Lung (tissue), 12 donors: ENCODE results near the gene DACT1. TPM values are rescaled to one million over a fixed set of nuclear protein-coding genes. Genes with fewer than 3 reads are reported as not detected.

ENCODE experiments used
- ATAC-seq: fragments of 200-7000 bp; cut with Tn5 transposase; one replicate; pipeline ENCODE4 v1.9.1; 2020; ENCODE audit warnings: moderate number of reproducible peaks; ENCODE audit not compliant: insufficient read depth, low FRiP score
- DNase-seq, 3 donors: peaks; one replicate each; pipeline ENCODE4 v3.0.0-alpha.2; 2013 to 2017
- H3K27ac ChIP-seq, 2 donors: one replicate each; pipeline ENCODE4 v1.5.1; 2013; ENCODE audit warnings: mild to moderate bottlenecking in 2 of 2, moderate library complexity in 2 of 2, control low read depth in 1 of 2, inconsistent platforms in 1 of 2, low read depth in 1 of 2, low read length in 1 of 2
- H3K27me3 ChIP-seq, 3 donors: one replicate each; pipeline ENCODE4 v1.5.1; 2013; ENCODE audit warnings: low read length in 2 of 3; ENCODE audit not compliant: control insufficient read depth in 3 of 3, insufficient read depth in 3 of 3
- H3K36me3 ChIP-seq, 4 donors: one replicate each; pipeline ENCODE4 v1.5.1; 2013; ENCODE audit warnings: low read length in 4 of 4, mild to moderate bottlenecking in 1 of 4, moderate library complexity in 1 of 4; ENCODE audit not compliant: control insufficient read depth in 4 of 4, insufficient read depth in 4 of 4
- H3K4me1 ChIP-seq, 5 donors: one replicate each; pipeline ENCODE4 v1.5.1; 2013; ENCODE audit warnings: low read length in 5 of 5, mild to moderate bottlenecking in 2 of 5, moderate library complexity in 1 of 5; ENCODE audit not compliant: control insufficient read depth in 5 of 5, insufficient read depth in 5 of 5
- H3K4me3 ChIP-seq: one replicate; pipeline ENCODE4 v1.5.1; 2013; ENCODE audit warnings: mild to moderate bottlenecking, control low read depth, moderate library complexity
- H3K9ac ChIP-seq, 2 donors: one replicate each; pipeline ENCODE4 v1.5.1; 2013; ENCODE audit warnings: low read length in 2 of 2, control low read depth in 1 of 2; ENCODE audit not compliant: insufficient read depth in 1 of 2
- H3K9me3 ChIP-seq, 4 donors: one replicate each; pipeline ENCODE4 v1.5.1; 2013; ENCODE audit warnings: low read length in 3 of 4, mild to moderate bottlenecking in 1 of 4, moderate library complexity in 1 of 4; ENCODE audit not compliant: control insufficient read depth in 4 of 4, insufficient read depth in 3 of 4
- WGBS, 2 donors: extraction: QIAGEN DNeasy Blood & Tissue Kit; methylation state at CpG; one replicate each; pipeline ENCODE4 v1.1.7; 2013; 5-methylcytosine and 5-hydroxymethylcytosine counted together
- polyA plus RNA-seq, 2 donors: library from polyadenylated mRNA; stranded (reverse); fragments of 200-250 nt; gene quantifications; one replicate each; pipeline ENCODE4 v1.2.1, GENCODE V29; 2013
- total RNA-seq, 2 donors: library from RNA; depleted of rRNA in 1 of 2; stranded (reverse); fragments of >200 nt in 1 of 2; gene quantifications; one replicate each; pipeline ENCODE4 v1.2.1, GENCODE V29; 2014 to 2021
- TF ChIP-seq, protein P1 (sequence below): IDR thresholded peaks from 2 replicates; pipeline ENCODE4 v1.5.1; 2012; ENCODE audit warnings: mild to moderate bottlenecking; ENCODE audit errors: control extremely low read depth, extremely low read depth
- donor health status: control.
- donor health status: control.
- donor health status: Bipolar disorder and iron deficiency.
- donor health status: healthy.
- donor health status: DM: yes; HTN: yes; CAD: no.

The DACT1 gene
- total and polyA plus RNA-seq, 4 donors: 1.7 to 22.4 (median 3.9) TPM

DNA sequence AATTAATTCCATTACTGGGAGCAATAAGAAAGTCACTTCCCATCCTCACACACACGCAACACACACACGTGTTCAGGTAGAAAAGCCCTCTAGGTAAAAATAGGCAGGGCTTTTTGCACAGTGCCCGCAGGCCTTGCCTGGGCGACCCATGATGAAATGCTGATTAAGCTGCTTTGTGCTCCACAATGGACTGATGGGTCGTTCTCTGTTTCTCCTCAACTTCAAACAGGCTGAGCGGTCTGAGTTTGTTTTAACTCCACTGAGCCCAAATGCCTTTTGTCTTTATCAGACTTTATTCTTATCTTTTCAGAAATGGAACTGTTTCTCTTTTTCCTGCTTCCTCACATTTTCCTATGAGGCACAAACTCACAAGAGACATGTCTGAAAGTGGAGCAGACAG, 9.4 kb upstream of the DACT1 start:
- H3K9ac ChIP-seq: no peak overlapping the region
- no peak for ATAC-seq
- H3K4me3 ChIP-seq: no peak overlapping the region
- H3K36me3 ChIP-seq: no peaks in the 10 kb centered on the region
- H3K27ac ChIP-seq: no peak overlapping the region
- DNase-seq: no peak
- peaks cover 0 to 16% (median 0%) of the 10 kb centered on the region in 3 donors for H3K27me3 ChIP-seq
- H3K4me1 ChIP-seq: peaks cover 0 to 7% (median 0%) of the 10 kb centered on the region in 5 donors
- TF ChIP-seq, protein P1, sequence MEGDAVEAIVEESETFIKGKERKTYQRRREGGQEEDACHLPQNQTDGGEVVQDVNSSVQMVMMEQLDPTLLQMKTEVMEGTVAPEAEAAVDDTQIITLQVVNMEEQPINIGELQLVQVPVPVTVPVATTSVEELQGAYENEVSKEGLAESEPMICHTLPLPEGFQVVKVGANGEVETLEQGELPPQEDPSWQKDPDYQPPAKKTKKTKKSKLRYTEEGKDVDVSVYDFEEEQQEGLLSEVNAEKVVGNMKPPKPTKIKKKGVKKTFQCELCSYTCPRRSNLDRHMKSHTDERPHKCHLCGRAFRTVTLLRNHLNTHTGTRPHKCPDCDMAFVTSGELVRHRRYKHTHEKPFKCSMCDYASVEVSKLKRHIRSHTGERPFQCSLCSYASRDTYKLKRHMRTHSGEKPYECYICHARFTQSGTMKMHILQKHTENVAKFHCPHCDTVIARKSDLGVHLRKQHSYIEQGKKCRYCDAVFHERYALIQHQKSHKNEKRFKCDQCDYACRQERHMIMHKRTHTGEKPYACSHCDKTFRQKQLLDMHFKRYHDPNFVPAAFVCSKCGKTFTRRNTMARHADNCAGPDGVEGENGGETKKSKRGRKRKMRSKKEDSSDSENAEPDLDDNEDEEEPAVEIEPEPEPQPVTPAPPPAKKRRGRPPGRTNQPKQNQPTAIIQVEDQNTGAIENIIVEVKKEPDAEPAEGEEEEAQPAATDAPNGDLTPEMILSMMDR: no peak
- H3K9me3 ChIP-seq: no peaks in the 10 kb centered on the region
- 78 to 79% methylated on average over 6 of the region's 6 CpGs for WGBS, 2 donors

DNA sequence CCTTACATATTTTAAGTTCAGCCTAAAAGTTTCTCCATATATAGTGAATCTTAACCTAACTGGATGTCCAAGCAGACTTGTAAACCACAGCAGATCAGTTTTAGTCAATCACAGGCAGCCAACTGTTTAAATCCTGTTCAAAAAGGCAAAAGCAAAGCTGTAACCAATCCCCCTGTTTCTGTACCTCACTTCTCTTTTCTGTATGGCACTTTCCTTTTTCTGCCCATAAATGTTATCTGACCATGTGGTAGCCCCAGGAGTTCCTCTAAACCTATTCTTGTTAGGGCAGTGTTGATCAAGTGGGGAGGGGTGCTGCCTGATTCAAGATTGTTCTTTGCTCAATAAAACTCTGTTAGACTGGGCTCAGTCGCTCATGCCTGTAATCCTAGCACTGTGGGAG, 8.5 kb upstream of the DACT1 start:
- ATAC-seq: no peak
- peaks cover 0 to 7% (median 0%) of the 10 kb centered on the region in 5 donors for H3K4me1 ChIP-seq
- 55 to 77% methylated on average over 1 of the region's 1 CpG for WGBS, 2 donors
- peaks cover 0 to 16% (median 0%) of the 10 kb centered on the region in 3 donors for H3K27me3 ChIP-seq
- TF ChIP-seq, protein P1: no peak
- H3K9ac ChIP-seq: no peak overlapping the region
- H3K27ac ChIP-seq: no peak overlapping the region
- H3K4me3 ChIP-seq: no peak overlapping the region
- H3K36me3 ChIP-seq: no peaks in the 10 kb centered on the region
- DNase-seq: no peak
- H3K9me3 ChIP-seq: no peaks in the 10 kb centered on the region

DNA sequence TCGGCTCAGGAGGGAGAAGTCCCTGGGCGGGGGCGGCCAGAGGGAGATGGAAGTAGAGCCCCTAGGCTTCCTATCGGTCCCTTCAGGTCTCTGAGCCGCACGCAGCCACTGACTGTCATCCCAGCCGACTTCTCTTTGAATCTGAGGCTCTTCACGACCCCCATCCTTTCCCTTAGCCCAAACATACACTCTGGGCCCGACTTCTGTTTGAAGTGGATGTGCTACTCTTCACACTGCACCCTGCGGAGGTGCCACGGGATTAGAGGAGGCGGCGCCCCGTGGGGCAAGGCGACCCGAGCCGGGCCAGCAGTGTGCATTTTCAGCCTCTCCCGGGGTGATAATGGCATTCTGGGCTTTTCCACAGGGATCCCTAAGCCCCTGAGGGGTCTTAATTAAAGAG, 6.0 kb upstream of the DACT1 start:
- no peak overlapping the region for H3K9ac ChIP-seq
- DNase-seq (no peak), ATAC-seq (no peak)
- no peaks in the 10 kb centered on the region for H3K36me3 ChIP-seq
- peaks cover 0 to 21% (median 0%) of the 10 kb centered on the region in 5 donors for H3K4me1 ChIP-seq
- no peak overlapping the region for H3K4me3 ChIP-seq
- no peak overlapping the region for H3K27ac ChIP-seq
- WGBS, 2 donors: 47 to 66% methylated on average over 18 of the region's 18 CpGs
- TF ChIP-seq, protein P1: no peak
- peaks cover 0 to 21% (median 0%) of the 10 kb centered on the region in 3 donors for H3K27me3 ChIP-seq
- no peaks in the 10 kb centered on the region for H3K9me3 ChIP-seq

DNA sequence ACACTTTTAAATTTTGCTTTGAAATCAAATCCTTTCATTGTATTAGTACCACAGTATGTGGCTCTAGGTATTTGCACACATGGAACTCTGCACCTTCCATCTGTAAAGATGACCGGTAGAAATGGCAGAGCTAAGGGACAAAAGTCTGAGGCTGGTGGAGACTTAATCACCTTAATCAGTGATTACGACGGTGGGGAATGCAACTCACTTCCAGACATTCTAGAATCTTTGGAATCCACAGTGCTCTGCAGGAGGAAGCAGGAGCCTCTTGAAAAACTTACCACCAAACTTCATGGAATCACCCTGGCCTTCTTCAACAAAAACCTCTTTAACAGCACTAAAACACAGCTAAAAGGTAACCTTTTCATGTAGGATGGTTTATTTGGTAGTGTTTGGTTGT, 3.9 kb upstream of the DACT1 start:
- Histone ChIP-seq H3K4me1 (peaks cover 0 to 24% (median 5%) of the 10 kb centered on the region in 5 donors), H3K27me3 (peaks cover 0 to 21% (median 0%) of the 10 kb centered on the region in 3 donors), H3K9me3 (no peaks in the 10 kb centered on the region), H3K27ac (no peak overlapping the region), H3K9ac (no peak overlapping the region), H3K4me3 (no peak overlapping the region), H3K36me3 (no peaks in the 10 kb centered on the region)
- WGBS, 2 donors: 69 to 73% methylated on average over 3 of the region's 3 CpGs
- TF ChIP-seq, protein P1: no peak
- no peak for DNase-seq
- no peak for ATAC-seq
